Activated B cell treated with CpG ODN at 0.5 μM for 24 hours (primary cell): ENCODE results near the gene KRTAP5-3. TPM values are rescaled to one million over a fixed set of nuclear protein-coding genes. Genes with fewer than 3 reads are reported as not detected.

Experiments used
- ATAC-seq: fragments of 200-7000 bp; cut with Tn5 transposase; one replicate; pipeline ENCODE4 v1.10.0; 2021; ENCODE audit warnings: low read depth, mild to moderate bottlenecking, moderate library complexity
- CTCF ChIA-PET: fragments of 350-600 bp; sonication (Branson Sonifier 250); formaldehyde crosslinking; loops from one replicate; lab custom pipeline; 2021; ENCODE audit warnings: antibody characterized with exemption; lab: Charles Lee
- POLR2A ChIA-PET: fragments of 350-600 bp; sonication (Branson Sonifier 250); formaldehyde crosslinking; loops from one replicate; lab custom pipeline; 2021; ENCODE audit warnings: antibody characterized with exemption; lab: Charles Lee
- DNase-seq: peaks from one replicate; pipeline ENCODE4 v3.0.0; 2022
- H3K27ac Mint-ChIP-seq: one replicate; pipeline ENCODE4 v1.8.0; 2020; ENCODE audit warnings: mixed read lengths
- H3K27me3 Mint-ChIP-seq: one replicate; pipeline ENCODE4 v1.8.0; 2021; ENCODE audit warnings: mixed read lengths
- H3K36me3 Mint-ChIP-seq: one replicate; pipeline ENCODE4 v1.8.0; 2021; ENCODE audit warnings: low read depth, mixed read lengths
- H3K4me1 Mint-ChIP-seq: one replicate; pipeline ENCODE4 v1.8.0; 2021; ENCODE audit warnings: mixed read lengths
- H3K4me3 Mint-ChIP-seq: one replicate; pipeline ENCODE4 v1.8.0; 2020; ENCODE audit warnings: mild to moderate bottlenecking, mixed read lengths
- H3K9me3 Mint-ChIP-seq: one replicate; pipeline ENCODE4 v1.8.0; 2020; ENCODE audit warnings: mixed read lengths
- intact Hi-C: fragments of 100-400 bp; cut with micrococcal nuclease; formaldehyde crosslinking; loops from one replicate; pipeline ENCODE4 v1.15.1; 2024
- total RNA-seq: library from RNA; stranded (reverse); gene quantifications from 2 replicates; pipeline ENCODE4 v1.2.3, GENCODE V29; 2022
- TF ChIP-seq, protein P1 (sequence below): fragments of 200-600 bp; IDR thresholded peaks from one replicate; pipeline ENCODE4 v1.8.0; 2022; ENCODE audit warnings: antibody characterized with exemption, mild to moderate bottlenecking

The KRTAP5-3 gene
- total RNA-seq, 1 donor from 2014 or later, result not detected

DNA sequence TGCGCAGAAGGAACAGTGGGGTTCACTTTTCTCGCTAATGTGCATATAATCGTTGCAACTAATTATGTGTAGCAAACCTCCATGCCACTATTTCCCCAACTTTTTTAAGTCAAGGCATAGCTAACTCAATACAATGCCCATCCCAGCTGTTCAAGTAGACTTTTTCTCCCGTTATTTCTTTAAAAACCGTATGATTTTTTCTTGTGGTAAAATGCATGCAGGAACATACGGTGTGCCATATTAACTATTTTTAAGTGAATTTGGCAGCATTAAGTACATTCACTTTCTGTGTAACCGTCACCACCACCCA, 33.4 kb downstream of the KRTAP5-3 start:
- DNase-seq (no peak), ATAC-seq (no peak)
- H3K4me1 Mint-ChIP-seq, result peaks cover 12% of the 10 kb centered on the region
- ChIA-PET POLR2A (interaction anchor here (0.6 to 3.2 kb wide), 8 partner anchors 16 to 811 kb away, joined by 3 to 13 read pairs (median 4); no protein-coding TSS in a partner anchor), CTCF (interaction anchor here (0.6 to 4.2 kb wide), 25 partner anchors 8 to 726 kb away, joined by 3 to 48 read pairs (median 4); partner anchors contain the start of genes CTSD and KRTAP5-1)
- H3K4me3 Mint-ChIP-seq, result peak overlapping the region; percentile 15
- peaks cover 10% of the 10 kb centered on the region for H3K9me3 Mint-ChIP-seq
- peaks cover 12% of the 10 kb centered on the region for H3K27me3 Mint-ChIP-seq
- intact Hi-C loops, result loop anchor here (1.0 to 10.0 kb wide), 12 partner anchors 29 to 730 kb away; partner anchors contain the start of genes BRSK2, CHID1, LSP1 and POLR2L
- TF ChIP-seq, protein P1, sequence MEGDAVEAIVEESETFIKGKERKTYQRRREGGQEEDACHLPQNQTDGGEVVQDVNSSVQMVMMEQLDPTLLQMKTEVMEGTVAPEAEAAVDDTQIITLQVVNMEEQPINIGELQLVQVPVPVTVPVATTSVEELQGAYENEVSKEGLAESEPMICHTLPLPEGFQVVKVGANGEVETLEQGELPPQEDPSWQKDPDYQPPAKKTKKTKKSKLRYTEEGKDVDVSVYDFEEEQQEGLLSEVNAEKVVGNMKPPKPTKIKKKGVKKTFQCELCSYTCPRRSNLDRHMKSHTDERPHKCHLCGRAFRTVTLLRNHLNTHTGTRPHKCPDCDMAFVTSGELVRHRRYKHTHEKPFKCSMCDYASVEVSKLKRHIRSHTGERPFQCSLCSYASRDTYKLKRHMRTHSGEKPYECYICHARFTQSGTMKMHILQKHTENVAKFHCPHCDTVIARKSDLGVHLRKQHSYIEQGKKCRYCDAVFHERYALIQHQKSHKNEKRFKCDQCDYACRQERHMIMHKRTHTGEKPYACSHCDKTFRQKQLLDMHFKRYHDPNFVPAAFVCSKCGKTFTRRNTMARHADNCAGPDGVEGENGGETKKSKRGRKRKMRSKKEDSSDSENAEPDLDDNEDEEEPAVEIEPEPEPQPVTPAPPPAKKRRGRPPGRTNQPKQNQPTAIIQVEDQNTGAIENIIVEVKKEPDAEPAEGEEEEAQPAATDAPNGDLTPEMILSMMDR, result no peak
- no peaks in the 10 kb centered on the region for H3K36me3 Mint-ChIP-seq
- peak overlapping the region; percentile 7 for H3K27ac Mint-ChIP-seq

DNA sequence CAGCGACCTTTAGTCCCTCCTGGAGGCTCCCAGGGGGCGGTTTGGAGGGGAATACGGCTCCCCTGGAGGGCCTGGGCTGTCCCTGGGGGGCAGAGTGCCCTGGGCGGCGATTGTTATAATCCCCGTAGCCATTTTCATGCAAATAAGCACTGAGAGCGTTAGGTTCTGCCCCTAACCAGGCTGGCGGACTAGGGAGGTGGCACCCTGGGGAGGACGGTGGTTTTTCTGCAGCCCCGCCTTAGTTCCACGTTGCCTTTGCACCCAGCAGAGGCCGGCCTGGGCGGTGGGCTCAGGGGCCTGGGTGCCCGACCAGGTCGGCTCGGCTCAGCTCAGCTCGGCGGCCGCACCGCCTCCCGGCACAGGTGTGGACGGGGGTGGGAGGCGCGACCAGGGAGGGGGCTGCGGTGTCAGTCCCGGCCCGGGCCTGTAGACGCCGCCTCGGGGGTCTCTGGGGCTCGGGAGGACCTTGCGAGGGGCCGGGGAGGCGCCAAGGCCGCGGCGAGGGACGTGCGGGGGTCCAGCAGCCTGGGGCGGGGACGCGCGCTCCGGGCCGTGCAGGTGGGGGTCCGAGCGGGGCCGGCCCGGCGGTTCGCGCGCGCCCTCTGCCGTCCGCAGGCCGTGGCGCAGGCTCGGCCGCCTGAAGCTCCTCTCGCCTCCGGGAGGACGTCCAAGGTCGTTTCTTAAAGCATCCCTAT, 33.9 kb downstream of the KRTAP5-3 start:
- Mint-ChIP-seq H3K27me3 (peaks cover 16% of the 10 kb centered on the region), H3K4me1 (peaks cover 12% of the 10 kb centered on the region), H3K27ac (peak overlapping the region; percentile 69), H3K9me3 (peaks cover 10% of the 10 kb centered on the region), H3K4me3 (peak overlapping the region; percentile 71), H3K36me3 (no peaks in the 10 kb centered on the region)
- peak; percentile 79 for ATAC-seq
- POLR2A ChIA-PET, result interaction anchor here (0.6 to 3.2 kb wide), 10 partner anchors 13 to 811 kb away, joined by 3 to 13 read pairs (median 4); partner anchors contain the start of gene TOLLIP
- TF ChIP-seq, protein P1, result peak; percentile 24
- peak; percentile 78 for DNase-seq
- intact Hi-C loops, result loop anchor here (1.0 to 10.0 kb wide), 12 partner anchors 28 to 730 kb away; partner anchors contain the start of genes BRSK2, CHID1, LSP1 and POLR2L
- CTCF ChIA-PET, result interaction anchor here (0.6 to 4.2 kb wide), 25 partner anchors 9 to 726 kb away, joined by 3 to 48 read pairs (median 4); partner anchors contain the start of genes CTSD and KRTAP5-1

DNA sequence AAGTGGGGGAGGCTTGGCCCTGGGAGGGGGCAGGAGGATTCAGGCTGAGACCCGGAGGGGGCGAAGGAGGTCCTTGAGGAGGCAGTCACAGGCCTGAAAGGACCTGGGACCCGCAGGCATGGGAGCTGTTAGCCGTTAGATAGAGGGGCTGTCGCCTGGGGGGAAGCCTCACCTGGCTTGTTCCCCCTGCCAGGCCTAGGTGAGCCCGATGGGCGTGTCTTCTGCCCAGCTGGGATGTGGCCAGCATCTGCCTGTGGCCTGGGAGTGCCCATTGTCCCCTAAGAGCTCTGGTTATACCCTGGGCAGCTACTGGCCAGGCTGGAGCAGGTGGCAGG, 34.4 kb downstream of the KRTAP5-3 start:
- Mint-ChIP-seq H3K27ac (peak overlapping the region; percentile 69), H3K36me3 (no peaks in the 10 kb centered on the region), H3K4me1 (peaks cover 12% of the 10 kb centered on the region), H3K9me3 (peaks cover 7% of the 10 kb centered on the region), H3K27me3 (peaks cover 20% of the 10 kb centered on the region), H3K4me3 (peak overlapping the region; percentile 71)
- peak; percentile 6 for ATAC-seq
- ChIA-PET CTCF (interaction anchor here (1.0 to 4.2 kb wide), 5 partner anchors 8 to 371 kb away, joined by 3 to 48 read pairs (median 13); no protein-coding TSS in a partner anchor), POLR2A (interaction anchor here (0.9 to 3.2 kb wide), 7 partner anchors 14 to 276 kb away, joined by 3 to 13 read pairs (median 4); partner anchors contain the start of gene TOLLIP)
- intact Hi-C loops, result loop anchor here (1.0 to 10.0 kb wide), 13 partner anchors 28 to 729 kb away; partner anchors contain the start of genes BRSK2, CHID1, LSP1 and POLR2L
- TF ChIP-seq, protein P1, result no peak
- DNase-seq, result no peak

DNA sequence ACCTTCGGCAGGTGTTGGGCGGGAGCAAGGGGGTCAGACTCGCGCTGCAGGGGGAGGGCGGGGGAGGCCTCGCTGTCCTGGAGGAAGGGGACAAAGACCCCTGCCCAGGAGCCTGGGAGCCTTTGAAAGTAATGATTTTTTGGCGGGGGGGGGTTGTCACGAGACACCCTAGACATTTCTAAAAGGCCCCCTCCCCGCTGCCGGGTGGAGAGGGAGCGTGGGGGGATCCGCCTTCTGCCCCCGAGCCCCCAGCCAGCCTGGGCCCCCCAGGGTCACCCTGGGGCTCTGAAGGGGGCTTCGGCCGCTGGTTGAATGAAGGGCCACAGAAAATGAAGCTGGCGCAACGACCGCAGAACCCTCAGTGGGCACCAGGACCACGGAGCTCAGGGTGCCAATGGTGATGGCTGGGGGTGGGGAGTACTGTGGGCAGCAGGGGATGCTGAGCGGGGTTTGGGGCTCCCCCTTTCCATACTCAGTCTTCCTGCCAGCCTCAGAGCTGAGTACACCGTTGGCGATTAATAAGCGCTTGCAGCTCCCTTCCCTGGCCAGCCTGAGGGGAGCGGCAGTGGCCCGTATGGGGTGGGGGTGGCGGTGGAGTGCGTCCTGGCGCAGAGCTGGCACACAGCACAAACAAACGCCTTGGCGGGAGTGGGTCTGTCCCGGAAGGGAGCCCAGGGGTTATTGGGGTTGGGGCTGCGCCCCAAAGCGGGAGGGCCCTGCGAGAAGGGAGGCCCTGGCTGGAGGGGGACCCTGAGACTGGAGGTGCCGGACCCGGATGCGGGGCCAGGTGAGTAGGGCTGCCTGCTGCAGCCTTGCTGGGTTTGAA, 35.0 kb downstream of the KRTAP5-3 start:
- H3K4me1 Mint-ChIP-seq, result peaks cover 12% of the 10 kb centered on the region
- ATAC-seq, result no peak
- TF ChIP-seq, protein P1, result no peak
- DNase-seq, result peak; percentile 53
- H3K36me3 Mint-ChIP-seq, result no peaks in the 10 kb centered on the region
- peak overlapping the region; percentile 71 for H3K4me3 Mint-ChIP-seq
- H3K27ac Mint-ChIP-seq, result peak overlapping the region; percentile 69
- CTCF ChIA-PET, result interaction anchor here (1.0 to 4.2 kb wide), 4 partner anchors 9 to 371 kb away, joined by 3 to 48 read pairs (median 24); no protein-coding TSS in a partner anchor
- POLR2A ChIA-PET, result interaction anchor here (0.9 to 3.2 kb wide), 7 partner anchors 14 to 730 kb away, joined by 3 to 13 read pairs (median 4); partner anchors contain the start of genes TOLLIP and TSPAN4
- peaks cover 3% of the 10 kb centered on the region for H3K9me3 Mint-ChIP-seq
- intact Hi-C loops, result loop anchor here (2.0 to 10.0 kb wide), 5 partner anchors 36 to 728 kb away; partner anchors contain the start of genes CHID1, LSP1, POLR2L and TSPAN4
- H3K27me3 Mint-ChIP-seq, result peaks cover 24% of the 10 kb centered on the region
